ENCODE results near the gene MAPK1. TPM values are rescaled to one million over a fixed set of nuclear protein-coding genes. Genes with fewer than 3 reads are reported as not detected.

Gene MAPK1
- total RNA-seq, 2 experiments from 2014 or later, result 39.4 to 44.0 TPM

- H3K36me3 Mint-ChIP-seq (ENCODE audit: low read depth), result no peaks in the 10 kb centered on the region
- no peak overlapping the region for H3K27ac Mint-ChIP-seq
- no peak overlapping the region for H3K27ac ChIP-seq (ENCODE audit: low read depth in 1 of 2, low read length in 2 of 2)
- intact Hi-C loops (cut with DNase I, micrococcal nuclease), result no loop called here
- no peak overlapping the region for H3K4me3 ChIP-seq (ENCODE audit: low read length)
- H3K27me3 ChIP-seq (ENCODE audit: control insufficient read depth in 1 of 2, insufficient read depth in 2 of 2, low read length in 2 of 2), result no peaks in the 10 kb centered on the region
- H3K4me3 Mint-ChIP-seq, result no peak overlapping the region
- ATAC-seq (ENCODE audit: poor library complexity) (no peak), DNase-seq (no peak)
- POLR2A ChIA-PET, result no interaction called here
- H3K36me3 ChIP-seq (ENCODE audit: insufficient read depth, low read length), result no peaks in the 10 kb centered on the region
- CTCF ChIA-PET, result no interaction called here
- peaks cover 4% of the 10 kb centered on the region for H3K4me1 Mint-ChIP-seq (ENCODE audit: low read depth)
- peaks cover 11% of the 10 kb centered on the region for H3K4me1 ChIP-seq (ENCODE audit: insufficient read depth, low read length)
- H3K9me3 ChIP-seq (ENCODE audit: control insufficient read depth in 1 of 2, insufficient read depth in 1 of 2, low read length in 2 of 2), result no peaks in the 10 kb centered on the region
- no peaks in the 10 kb centered on the region for H3K9me3 Mint-ChIP-seq
- TF ChIP-seq, protein P1, sequence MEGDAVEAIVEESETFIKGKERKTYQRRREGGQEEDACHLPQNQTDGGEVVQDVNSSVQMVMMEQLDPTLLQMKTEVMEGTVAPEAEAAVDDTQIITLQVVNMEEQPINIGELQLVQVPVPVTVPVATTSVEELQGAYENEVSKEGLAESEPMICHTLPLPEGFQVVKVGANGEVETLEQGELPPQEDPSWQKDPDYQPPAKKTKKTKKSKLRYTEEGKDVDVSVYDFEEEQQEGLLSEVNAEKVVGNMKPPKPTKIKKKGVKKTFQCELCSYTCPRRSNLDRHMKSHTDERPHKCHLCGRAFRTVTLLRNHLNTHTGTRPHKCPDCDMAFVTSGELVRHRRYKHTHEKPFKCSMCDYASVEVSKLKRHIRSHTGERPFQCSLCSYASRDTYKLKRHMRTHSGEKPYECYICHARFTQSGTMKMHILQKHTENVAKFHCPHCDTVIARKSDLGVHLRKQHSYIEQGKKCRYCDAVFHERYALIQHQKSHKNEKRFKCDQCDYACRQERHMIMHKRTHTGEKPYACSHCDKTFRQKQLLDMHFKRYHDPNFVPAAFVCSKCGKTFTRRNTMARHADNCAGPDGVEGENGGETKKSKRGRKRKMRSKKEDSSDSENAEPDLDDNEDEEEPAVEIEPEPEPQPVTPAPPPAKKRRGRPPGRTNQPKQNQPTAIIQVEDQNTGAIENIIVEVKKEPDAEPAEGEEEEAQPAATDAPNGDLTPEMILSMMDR (IDR thresholded peaks at IDR 0.05), result no peak
- no peaks in the 10 kb centered on the region for H3K27me3 Mint-ChIP-seq
Measured at GRCh38 chr22:21728270-21728669, 139.2 kb downstream of the MAPK1 start.

GRCh38 chr22:21727768-21728167, 139.7 kb downstream of the MAPK1 start:
- H3K27me3 Mint-ChIP-seq, result no peaks in the 10 kb centered on the region
- Histone ChIP-seq H3K27me3 (ENCODE audit: control insufficient read depth in 1 of 2, insufficient read depth in 2 of 2, low read length in 2 of 2) (no peaks in the 10 kb centered on the region), H3K4me3 (ENCODE audit: low read length) (no peak overlapping the region), H3K36me3 (ENCODE audit: insufficient read depth, low read length) (no peaks in the 10 kb centered on the region), H3K4me1 (ENCODE audit: insufficient read depth, low read length) (peaks cover 11% of the 10 kb centered on the region), H3K9me3 (ENCODE audit: control insufficient read depth in 1 of 2, insufficient read depth in 1 of 2, low read length in 2 of 2) (no peaks in the 10 kb centered on the region), H3K27ac (ENCODE audit: low read depth in 1 of 2, low read length in 2 of 2) (no peak overlapping the region)
- no peak for ATAC-seq (ENCODE audit: poor library complexity)
- DNase-seq, result no peak
- ChIA-PET CTCF (no interaction called here), POLR2A (no interaction called here)
- H3K27ac Mint-ChIP-seq, result no peak overlapping the region
- intact Hi-C loops (cut with DNase I, micrococcal nuclease), result no loop called here
- TF ChIP-seq, protein P1 (IDR thresholded peaks at IDR 0.05), result no peak
- no peaks in the 10 kb centered on the region for H3K36me3 Mint-ChIP-seq (ENCODE audit: low read depth)
- H3K4me1 Mint-ChIP-seq (ENCODE audit: low read depth), result peaks cover 4% of the 10 kb centered on the region
- H3K9me3 Mint-ChIP-seq, result no peaks in the 10 kb centered on the region
- no peak overlapping the region for H3K4me3 Mint-ChIP-seq

- Histone ChIP-seq H3K4me1 (ENCODE audit: insufficient read depth, low read length) (peaks cover 11% of the 10 kb centered on the region), H3K27me3 (ENCODE audit: control insufficient read depth in 1 of 2, insufficient read depth in 2 of 2, low read length in 2 of 2) (no peaks in the 10 kb centered on the region), H3K4me3 (ENCODE audit: low read length) (no peak overlapping the region), H3K36me3 (ENCODE audit: insufficient read depth, low read length) (no peaks in the 10 kb centered on the region), H3K27ac (ENCODE audit: low read depth in 1 of 2, low read length in 2 of 2) (no peak overlapping the region), H3K9me3 (ENCODE audit: control insufficient read depth in 1 of 2, insufficient read depth in 1 of 2, low read length in 2 of 2) (no peaks in the 10 kb centered on the region)
- H3K27ac Mint-ChIP-seq, result no peak overlapping the region
- intact Hi-C loops (cut with DNase I, micrococcal nuclease), result no loop called here
- no peaks in the 10 kb centered on the region for H3K27me3 Mint-ChIP-seq
- TF ChIP-seq, protein P1 (IDR thresholded peaks at IDR 0.05), result no peak
- ATAC-seq (ENCODE audit: poor library complexity), result no peak
- peaks cover 4% of the 10 kb centered on the region for H3K4me1 Mint-ChIP-seq (ENCODE audit: low read depth)
- ChIA-PET CTCF (no interaction called here), POLR2A (interaction anchor here (1.9 kb wide), 1 partner anchor 9 kb away, joined by 7 read pairs; the partner anchor contains the start of gene YPEL1)
- no peak overlapping the region for H3K4me3 Mint-ChIP-seq
- no peak for DNase-seq
- no peaks in the 10 kb centered on the region for H3K9me3 Mint-ChIP-seq
- H3K36me3 Mint-ChIP-seq (ENCODE audit: low read depth), result no peaks in the 10 kb centered on the region
Measured at GRCh38 chr22:21727159-21727558, 140.3 kb downstream of the MAPK1 start.
